HFF-Myc (cell line): ENCODE data around the gene EQTN.
A peak's percentile ranks its signal among the peaks of the same experiment; 100 is the strongest.

Experiments
- DNase-seq: peaks from one replicate; pipeline ENCODE4 v3.0.0-alpha.2; 2011; ENCODE audit warnings: low read depth; ENCODE audit errors: extremely low read depth
- H3K4me3 ChIP-seq: replicated peaks from 2 replicates; pipeline ENCODE4 v1.5.1; 2011; ENCODE audit warnings: low read depth, mild to moderate bottlenecking, control low read depth, low read length
- CTCF ChIP-seq: IDR thresholded peaks from 2 replicates; pipeline ENCODE4 v1.5.1; 2012; ENCODE audit warnings: mild to moderate bottlenecking, low read depth, low read length, control low read depth; ENCODE audit errors: missing control alignments

Gene EQTN

GRCh38 chr9:27303219-27303618 lies 6.3 kb upstream of the EQTN start:
- DNase-seq, result no peak
- no peak overlapping the region for H3K4me3 ChIP-seq
- TF ChIP-seq CTCF, result no peak

- TF ChIP-seq CTCF, result no peak
- no peak overlapping the region for H3K4me3 ChIP-seq
- DNase-seq, result no peak
Measured at GRCh38 chr9:27293996-27294395, 3.0 kb downstream of the EQTN start.

- peak; percentile 46 for DNase-seq
- no peak for TF ChIP-seq CTCF
- no peak overlapping the region for H3K4me3 ChIP-seq
Measured at GRCh38 chr9:27292659-27293405, 4.1 kb downstream of the EQTN start.

- TF ChIP-seq CTCF, result no peak
- no peak for DNase-seq
Measured at GRCh38 chr9:27291292-27291691, 5.7 kb downstream of the EQTN start.

GRCh38 chr9:27282269-27282668 lies 14.7 kb downstream of the EQTN start:
- no peak for TF ChIP-seq CTCF
- H3K4me3 ChIP-seq, result no peak overlapping the region
- DNase-seq, result no peak

More at GRCh38 chr9:27291292-27291691, 5.7 kb downstream of the EQTN start:
- H3K4me3 ChIP-seq, result no peak overlapping the region

GRCh38 chr9:27280860-27281259 lies 16.1 kb downstream of the EQTN start:
- no peak for DNase-seq
- no peak for TF ChIP-seq CTCF
- H3K4me3 ChIP-seq, result no peak overlapping the region

- DNase-seq, result no peak
- no peak for TF ChIP-seq CTCF
- H3K4me3 ChIP-seq, result no peak overlapping the region
Measured at GRCh38 chr9:27280249-27280648, 16.7 kb downstream of the EQTN start.
